Measurements from ENCODE around the gene FREY1. TPM values are rescaled to one million over a fixed set of nuclear protein-coding genes. Genes with fewer than 3 reads are reported as not detected.

FREY1 gene
- total and polyA plus RNA-seq, 2 of the 8 experiments (the other 6 are each of a cell fraction or from before 2014, with no cell fraction given), result 0.32 to 1.1 TPM

DNA sequence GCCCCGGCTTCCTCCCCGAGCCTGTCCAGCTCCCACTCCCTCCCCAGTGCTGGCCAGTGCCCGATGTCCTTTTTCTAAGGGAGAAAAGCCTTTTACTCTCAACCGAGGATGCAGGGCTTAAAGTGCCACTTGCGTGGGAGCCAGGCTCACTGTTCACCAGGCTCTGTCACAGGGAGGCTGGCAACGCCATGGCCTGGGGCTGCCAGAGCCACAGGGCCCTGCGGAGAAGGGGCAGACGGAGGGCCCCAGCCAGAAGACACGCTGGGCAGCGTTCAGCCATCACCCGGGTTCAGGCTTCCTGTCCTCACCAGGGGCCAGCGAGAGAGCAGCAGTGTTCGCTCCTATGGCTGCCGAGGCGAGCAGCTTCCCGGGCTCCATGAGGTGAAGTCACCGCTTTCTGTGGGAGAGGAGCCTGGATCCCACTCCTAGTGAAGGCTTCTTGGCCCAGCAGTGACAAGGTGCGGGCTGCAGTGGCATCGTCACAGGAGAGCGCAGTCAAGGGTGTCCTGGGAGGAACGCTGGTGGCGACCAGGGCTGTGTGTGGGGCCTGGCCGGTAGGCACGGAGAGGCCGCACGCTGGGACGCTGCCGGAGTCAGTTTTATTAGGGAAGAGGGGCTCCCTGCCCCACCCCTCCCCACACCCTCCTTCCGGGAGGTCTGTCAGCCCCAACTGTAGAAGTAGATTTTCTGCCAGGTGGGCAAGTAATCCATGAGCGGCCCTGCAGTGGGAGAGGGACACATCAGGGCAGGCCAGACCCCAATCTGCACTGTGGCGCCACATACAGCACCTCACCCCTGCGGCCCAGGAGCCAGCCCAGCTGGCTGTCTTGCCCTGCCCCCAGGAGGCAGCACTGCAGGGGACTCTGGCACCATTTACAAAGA is 2.8 kb upstream of the FREY1 start:
- Histone ChIP-seq H2BK5ac (ENCODE audit: low read depth, low read length) (no peak overlapping the region), H3K79me1 (ENCODE audit: low read depth, low read length) (peaks cover under 1% of the 10 kb centered on the region; the same call in 1 of the 2 replicates), H4K91ac (replicated peaks; ENCODE audit: insufficient read length, low read length) (no peak overlapping the region), H3K23ac (ENCODE audit: insufficient read length) (no peak overlapping the region), H3K4me3 (ENCODE audit: extremely low read depth in 1 of 4, insufficient read depth in 2 of 4, low read depth in 3 of 4, low read length in 4 of 4) (no peak overlapping the region), H3K79me2 (ENCODE audit: control insufficient read depth in 1 of 2, insufficient read depth in 2 of 2, low read length in 2 of 2) (no peaks in the 10 kb centered on the region), H3K4ac (replicated peaks; ENCODE audit: insufficient read length, low read depth, low read length) (no peak overlapping the region), H4K20me1 (replicated peaks in 1 of 2; ENCODE audit: control insufficient read depth in 1 of 2, insufficient read depth in 2 of 2, low read length in 2 of 2) (peaks cover 0 to 16% of the 10 kb centered on the region in 2 experiments), H3K4me2 (ENCODE audit: insufficient read depth in 1 of 2, low read depth in 2 of 2, low read length in 2 of 2) (no peak overlapping the region), H2BK12ac (ENCODE audit: low read depth, low read length) (no peak overlapping the region), H2AK5ac (ENCODE audit: low read depth, low read length) (no peak overlapping the region), H3K36me3 (ENCODE audit: control insufficient read depth in 2 of 4, insufficient read depth in 4 of 4, low read length in 3 of 4) (peaks cover 3 to 19% (median 15%) of the 10 kb centered on the region in 4 experiments; a peak in 7 of 8 replicates), H3K18ac (ENCODE audit: extremely low read depth, low read length) (no peak overlapping the region), H3K9ac (replicated peaks in 1 of 4; ENCODE audit: extremely low read depth in 1 of 4, low read depth in 3 of 4, low read length in 3 of 4) (no peak overlapping the region), H2BK20ac (ENCODE audit: low read length) (no peak overlapping the region), H2BK15ac (ENCODE audit: low read length) (no peak overlapping the region), H3K9me3 (ENCODE audit: insufficient read depth in 2 of 2, low read depth in 1 of 2, low read length in 1 of 2) (no peaks in the 10 kb centered on the region), H4K5ac (ENCODE audit: insufficient read length, low read depth, low read length) (no peak overlapping the region), H4K8ac (ENCODE audit: extremely low read depth, insufficient read depth, low read length) (no peak overlapping the region), H3K27ac (ENCODE audit: low read depth, low read length) (no peak overlapping the region), H3K27me3 (replicated peaks in 1 of 4; ENCODE audit: control insufficient read depth in 3 of 4, extremely low read depth in 1 of 4, insufficient read depth in 3 of 4, low read length in 3 of 4) (no peaks in the 10 kb centered on the region), H2BK120ac (replicated peaks; ENCODE audit: low read depth, low read length) (no peak overlapping the region), H3K14ac (ENCODE audit: insufficient read length) (no peak overlapping the region), H3K4me1 (replicated peaks in 1 of 4; ENCODE audit: control insufficient read depth in 3 of 4, insufficient read depth in 4 of 4, low read length in 3 of 4) (no peaks in the 10 kb centered on the region; a peak in 1 of 7 replicates), H2AFZ (ENCODE audit: low read length) (no peak overlapping the region), H3K23me2 (ENCODE audit: low read depth, low read length) (0 out of 2 replicates have a peak, but pooled peaks cover 2% of the 10 kb centered on the region), H3K56ac (replicated peaks; ENCODE audit: insufficient read length, low read depth, low read length) (no peak overlapping the region)
- FAIRE-seq (no peak), DNase-seq (ENCODE audit: low read depth in 1 of 2, low spot score in 2 of 2) (no peak)
- WGBS, 2 experiments (ENCODE audit: extremely low coverage in 1 of 2, insufficient coverage in 1 of 2, insufficient read length in 1 of 2, insufficient replicate concordance in 2 of 2, low coverage in 1 of 2, low lambda C conversion rate in 2 of 2, missing lambda C conversion rate in 1 of 2), result 84% methylated on average over 28 of the region's 32 CpGs; no CpG with 5 or more reads in 1 of the 2 experiments
- CTCF ChIA-PET (ENCODE audit: partially characterized antibody), result interaction anchor here (0.6 to 1.9 kb wide), 8 partner anchors 11 to 97 kb away, joined by 3 to 5 read pairs (median 3); no protein-coding TSS in a partner anchor
- TF ChIP-seq, protein P1, sequence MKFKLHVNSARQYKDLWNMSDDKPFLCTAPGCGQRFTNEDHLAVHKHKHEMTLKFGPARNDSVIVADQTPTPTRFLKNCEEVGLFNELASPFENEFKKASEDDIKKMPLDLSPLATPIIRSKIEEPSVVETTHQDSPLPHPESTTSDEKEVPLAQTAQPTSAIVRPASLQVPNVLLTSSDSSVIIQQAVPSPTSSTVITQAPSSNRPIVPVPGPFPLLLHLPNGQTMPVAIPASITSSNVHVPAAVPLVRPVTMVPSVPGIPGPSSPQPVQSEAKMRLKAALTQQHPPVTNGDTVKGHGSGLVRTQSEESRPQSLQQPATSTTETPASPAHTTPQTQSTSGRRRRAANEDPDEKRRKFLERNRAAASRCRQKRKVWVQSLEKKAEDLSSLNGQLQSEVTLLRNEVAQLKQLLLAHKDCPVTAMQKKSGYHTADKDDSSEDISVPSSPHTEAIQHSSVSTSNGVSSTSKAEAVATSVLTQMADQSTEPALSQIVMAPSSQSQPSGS (IDR thresholded peaks at IDR 0.05; ENCODE audit: low read length), result no peak
- TF ChIP-seq HDAC2 (IDR thresholded peaks at IDR 0.05; ENCODE audit: borderline replicate concordance in 1 of 2, low read depth in 2 of 2, low read length in 2 of 2) (no peak), EZH2 (IDR thresholded peaks at IDR 0.05; ENCODE audit: low read depth, low read length, severe bottlenecking) (no peak), CHD1 (IDR thresholded peaks at IDR 0.05; ENCODE audit: low read depth, low read length) (no peak), SP4 (IDR thresholded peaks at IDR 0.05; ENCODE audit: low read length) (no peak), KDM1A (IDR thresholded peaks at IDR 0.05; ENCODE audit: borderline replicate concordance, low read length) (no peak)
- TF ChIP-seq, protein P2, sequence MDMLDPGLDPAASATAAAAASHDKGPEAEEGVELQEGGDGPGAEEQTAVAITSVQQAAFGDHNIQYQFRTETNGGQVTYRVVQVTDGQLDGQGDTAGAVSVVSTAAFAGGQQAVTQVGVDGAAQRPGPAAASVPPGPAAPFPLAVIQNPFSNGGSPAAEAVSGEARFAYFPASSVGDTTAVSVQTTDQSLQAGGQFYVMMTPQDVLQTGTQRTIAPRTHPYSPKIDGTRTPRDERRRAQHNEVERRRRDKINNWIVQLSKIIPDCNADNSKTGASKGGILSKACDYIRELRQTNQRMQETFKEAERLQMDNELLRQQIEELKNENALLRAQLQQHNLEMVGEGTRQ (IDR thresholded peaks at IDR 0.05; ENCODE audit: low read length), result no peak
- POLR2A ChIA-PET (ENCODE audit: partially characterized antibody), result interaction anchor here (0.9 to 6.2 kb wide), 7 partner anchors 7 to 27 kb away, joined by 3 to 36 read pairs (median 5); partner anchors contain the start of genes LARGE2 and PEX16
